Right kidney (tissue), 9 donors: ENCODE data around the gene DUSP28.
"Not testable (repeated sequence)": the region's sequence is repeated elsewhere in the genome, so short reads cannot be mapped to it uniquely, and the experiment has no call there.

Source experiments
- DNase-seq: peaks from one replicate; pipeline ENCODE4 v3.0.0-alpha.2; 2016
- long read RNA-seq, 8 donors: transcript quantifications; one replicate each; lab custom pipeline, GENCODE V29; 2026

Gene DUSP28
- long read RNA-seq, donor 1, transcript DUSP28-201 (3 exons, 1,555 nt): major isoform, 5 of 13 reads
- long read RNA-seq, donor 1, partial matches to known transcripts: 7 of 13 reads
- long read RNA-seq, donor 1, other reads (novel, unspliced or antisense): 0 of 13 reads
- long read RNA-seq, donor 2, partial matches to known transcripts: 0 of 2 reads
- long read RNA-seq, donor 2, other reads (novel, unspliced or antisense): 0 of 2 reads
- long read RNA-seq, donor 3, partial matches to known transcripts: 0 of 3 reads
- long read RNA-seq, donor 3, other reads (novel, unspliced or antisense): 0 of 3 reads
- long read RNA-seq, donor 4, partial matches to known transcripts: 0 of 4 reads
- long read RNA-seq, donor 4, other reads (novel, unspliced or antisense): 0 of 4 reads
- long read RNA-seq, donor 5, partial matches to known transcripts: 9 of 10 reads
- long read RNA-seq, donor 5, other reads (novel, unspliced or antisense): 0 of 10 reads
- long read RNA-seq, donor 6, partial matches to known transcripts: 0 of 7 reads
- long read RNA-seq, donor 6, other reads (novel, unspliced or antisense): 0 of 7 reads
- long read RNA-seq, donor 7, partial matches to known transcripts: 0 of 6 reads
- long read RNA-seq, donor 7, other reads (novel, unspliced or antisense): 0 of 6 reads
- long read RNA-seq, donor 8, transcript DUSP28-201 (3 exons, 1,555 nt): major isoform, 7 of 8 reads
- long read RNA-seq, donor 8, partial matches to known transcripts: 0 of 8 reads
- long read RNA-seq, donor 8, other reads (novel, unspliced or antisense): 0 of 8 reads

GRCh38 chr2:240560084-240560479 lies at the start of gene DUSP28:
Gene DUSP28, plus strand, starts transcription at chr2:240560357. Its CDS starts 328 bp downstream, at chr2:240560685.
- DNase-seq: no peak

GRCh38 chr2:240510513-240511210 lies 49.5 kb upstream of the DUSP28 start:
- DNase-seq: no peak

GRCh38 chr2:240511351-240512108 lies 48.6 kb upstream of the DUSP28 start:
- DNase-seq: no peak

- DNase-seq: no peak
Measured at GRCh38 chr2:240512109-240512485, 48.1 kb upstream of the DUSP28 start.

- no peak for DNase-seq
Measured at GRCh38 chr2:240512666-240513535, 47.3 kb upstream of the DUSP28 start.

- DNase-seq: peak; percentile 37
Measured at GRCh38 chr2:240513549-240514287, 46.4 kb upstream of the DUSP28 start.

DNA sequence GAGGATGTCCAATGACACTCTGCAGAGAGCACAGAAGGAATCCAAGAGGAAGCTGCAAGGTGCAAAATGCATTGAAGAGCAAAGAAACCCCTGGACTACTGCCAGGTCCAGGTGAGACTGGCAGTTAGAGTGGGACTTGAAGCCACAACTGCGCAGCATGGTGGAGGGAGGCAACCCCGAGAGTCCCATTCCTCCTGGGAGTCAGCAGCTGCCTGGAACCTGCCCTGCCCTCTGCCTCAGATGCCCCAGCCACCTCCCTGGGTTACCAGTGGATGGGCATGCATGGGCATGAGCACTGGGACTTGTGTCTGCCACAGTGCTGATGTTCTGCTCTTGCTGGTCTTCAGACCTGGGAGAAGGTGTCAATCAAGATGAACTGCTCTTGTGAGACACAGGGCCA lies 45.5 kb upstream of the DUSP28 start:
- no peak for DNase-seq

- no peak for DNase-seq
Measured at GRCh38 chr2:240517342-240517741, 42.8 kb upstream of the DUSP28 start.

DNA sequence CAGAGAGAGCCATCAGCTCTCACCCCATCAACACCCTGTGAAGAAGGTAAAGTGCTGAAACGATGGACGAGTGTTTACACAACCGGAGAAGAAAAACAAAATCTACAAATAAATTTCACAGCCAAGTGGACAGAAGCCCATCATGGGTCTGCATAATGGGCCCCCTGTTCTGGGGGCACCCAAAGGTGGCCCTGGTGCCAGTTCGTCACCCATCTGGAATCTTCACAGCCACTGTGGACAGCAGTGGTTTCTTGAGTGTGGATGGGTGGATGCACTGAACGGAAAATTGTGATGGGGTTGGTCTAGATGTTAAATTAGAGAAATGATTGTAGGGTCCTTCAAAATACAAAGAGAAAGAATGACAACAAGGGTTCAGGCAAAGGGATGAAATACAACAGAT lies 41.2 kb upstream of the DUSP28 start:
- DNase-seq: no peak

GRCh38 chr2:240519396-240520129 lies 40.6 kb upstream of the DUSP28 start:
- DNase-seq: peak; percentile 57

- peak; percentile 60 for DNase-seq
Measured at GRCh38 chr2:240520130-240520973, 39.8 kb upstream of the DUSP28 start.

GRCh38 chr2:240520974-240521350 lies 39.2 kb upstream of the DUSP28 start:
- DNase-seq: no peak

GRCh38 chr2:240521885-240522284 lies 38.3 kb upstream of the DUSP28 start:
- DNase-seq: not testable (repeated sequence)

- no peak for DNase-seq
Measured at GRCh38 chr2:240522406-240522805, 37.8 kb upstream of the DUSP28 start.

DNA sequence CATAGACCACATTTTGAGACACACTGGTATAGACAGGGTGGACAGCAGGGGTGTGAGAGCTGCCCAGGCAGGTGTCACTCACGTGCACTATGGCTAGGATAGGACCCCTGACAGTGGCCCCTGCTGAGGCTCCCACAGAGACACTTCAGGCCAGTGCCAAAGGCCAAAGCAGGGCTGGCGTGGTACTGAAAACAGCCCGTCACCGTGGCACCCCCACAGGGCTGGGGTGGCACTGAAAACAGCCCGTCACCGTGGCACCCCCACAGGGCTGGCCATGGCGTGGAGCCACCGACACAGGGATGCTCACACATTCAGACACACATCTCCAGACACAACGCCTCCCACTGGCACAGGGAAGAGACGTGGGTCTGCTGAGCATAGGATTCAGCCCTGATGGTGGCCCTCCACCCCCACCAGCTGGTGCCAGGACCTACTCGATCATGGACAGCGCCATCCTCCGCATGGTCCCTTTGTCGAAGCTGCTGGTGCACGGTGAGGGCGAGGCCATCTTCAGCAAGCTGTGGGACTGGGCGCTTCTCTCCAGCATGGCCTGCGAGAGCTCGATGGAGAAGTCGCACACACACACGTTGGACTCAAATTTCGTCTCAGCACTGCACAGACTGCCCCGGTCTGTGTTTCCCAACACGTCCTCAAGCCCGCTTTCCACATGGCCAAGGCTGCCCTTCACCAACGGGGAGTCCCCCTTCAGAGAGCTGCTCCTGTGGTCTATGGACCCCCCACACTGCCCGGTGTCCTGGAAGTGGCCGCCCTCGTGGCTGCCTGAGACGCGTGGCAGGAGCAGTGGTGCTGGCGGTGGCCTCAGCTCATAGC lies 36.5 kb upstream of the DUSP28 start:
- DNase-seq: no peak

- no peak for DNase-seq
Measured at GRCh38 chr2:240524963-240525718, 35.0 kb upstream of the DUSP28 start.

DNA sequence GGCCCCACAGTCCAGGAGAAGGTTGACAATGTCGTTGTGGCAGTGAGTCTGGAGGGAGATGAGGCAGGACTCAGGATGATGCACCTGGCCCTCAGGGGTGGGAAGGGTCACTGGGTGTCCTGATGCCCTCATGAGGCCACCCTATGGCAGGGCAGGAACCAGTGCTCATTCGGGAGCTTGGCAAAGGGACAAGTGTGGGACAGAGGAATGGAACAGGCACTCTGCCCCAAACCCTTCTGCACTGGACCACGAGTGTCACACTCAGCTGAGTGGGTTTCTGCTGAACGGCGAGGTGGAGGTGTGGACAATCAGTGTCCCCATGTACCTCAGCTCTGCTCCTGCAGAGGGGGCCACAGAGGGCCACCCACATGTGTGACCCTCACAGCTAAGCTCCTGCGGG lies 34.4 kb upstream of the DUSP28 start:
- DNase-seq: no peak
